Caki2 (cell line): ENCODE results near the gene CCDC28B. TPM values are rescaled to one million over a fixed set of nuclear protein-coding genes. Genes with fewer than 3 reads are reported as not detected.
"Not testable (repeated sequence)": the region's sequence is repeated elsewhere in the genome, so short reads cannot be mapped to it uniquely, and the experiment has no call there.

Experiments
- DNase-seq: peaks from one replicate; pipeline ENCODE4 v3.0.0-alpha.2; 2015; ENCODE audit warnings: low read depth
- in situ Hi-C: cut with HindIII; loops from 2 replicates; pipeline ENCODE4 v1.10.0; 2016; ENCODE audit warnings: low sequenced_read_pairs, low pct_unique_long_range_greater_than_20kb, mixed read lengths
- total RNA-seq: library from RNA; depleted of rRNA; stranded (reverse); fragments of >200 nt; shearing (Covaris generic); gene quantifications from 2 replicates; pipeline ENCODE4 v1.2.3, GENCODE V29; 2014; ENCODE audit warnings: low replicate concordance; rRNA removed

Gene CCDC28B
- total RNA-seq: 9.3 and 16.4 TPM in 2 replicates

DNA sequence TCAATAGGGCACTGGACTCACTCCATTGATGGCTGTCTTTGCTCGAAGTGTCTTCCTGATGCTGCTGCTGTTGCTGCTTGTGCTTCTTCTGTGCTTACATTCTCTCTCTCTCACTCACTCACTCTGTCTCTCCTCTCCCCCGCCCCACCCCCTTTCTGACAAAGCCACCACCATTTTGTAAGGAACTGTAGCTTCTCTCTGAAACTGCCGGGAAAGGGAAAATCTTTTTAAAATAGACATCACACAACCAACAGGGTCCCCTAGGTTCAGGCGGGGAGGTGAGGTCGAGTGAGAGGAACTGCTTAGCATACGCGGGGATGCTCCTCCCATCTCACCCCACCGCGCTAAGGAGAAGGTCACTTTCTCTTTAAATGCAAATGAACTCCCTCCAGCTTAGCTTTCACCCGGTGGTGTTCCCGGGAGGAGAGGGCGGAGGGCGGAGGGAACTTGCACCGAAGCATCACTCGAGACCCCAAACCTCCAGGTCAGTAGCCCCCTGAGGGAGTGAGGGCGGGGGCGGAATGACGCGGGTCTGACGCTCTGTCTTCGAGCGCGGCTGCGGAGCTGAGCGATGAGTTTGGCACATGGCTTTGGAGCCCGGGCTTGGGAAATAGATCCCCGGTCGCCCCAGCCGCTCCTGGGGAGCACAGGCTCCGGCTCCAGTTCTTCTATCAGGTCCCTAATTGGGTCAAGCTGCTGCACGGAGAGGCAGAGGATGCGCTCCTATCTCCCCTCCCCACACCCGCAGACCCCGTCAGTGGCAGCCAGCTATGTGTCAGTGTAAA is at the start of gene CCDC28B:
Gene CCDC28B (plus strand): TSS at position 370 of the 785 bp plus-strand sequence. CDS start 1,341 bp downstream, outside the sequence.
- in situ Hi-C loops: no loop called here
- DNase-seq: peak; percentile 61

GRCh38 chr1:32150847-32151246 is 49.5 kb upstream of the CCDC28B start:
- no peak for DNase-seq
- in situ Hi-C loops: no loop called here

DNA sequence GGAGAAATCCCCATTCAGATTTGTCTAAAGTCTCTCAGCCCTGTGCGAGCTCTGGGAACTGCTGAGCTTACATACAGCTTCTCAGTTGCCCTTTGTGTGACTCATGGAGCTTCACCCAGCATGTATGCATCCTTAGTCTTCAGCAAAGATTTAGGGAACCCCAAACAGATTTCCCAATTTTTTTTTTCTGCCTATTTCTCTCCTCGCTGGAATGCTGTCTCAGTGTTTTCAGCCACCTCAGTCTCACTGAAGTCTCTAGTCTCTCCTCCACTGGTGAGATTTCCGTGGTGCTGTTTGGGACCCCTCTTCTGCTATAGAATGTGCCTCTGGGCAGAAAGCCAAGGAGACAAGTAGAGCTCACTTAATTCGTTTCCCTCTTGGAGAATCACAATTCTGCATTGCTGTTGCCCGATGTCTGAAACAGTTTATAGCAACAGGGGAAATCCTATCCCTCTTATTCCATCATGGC is 49.0 kb upstream of the CCDC28B start:
- in situ Hi-C loops: no loop called here
- no peak for DNase-seq

GRCh38 chr1:32159189-32159588 is 41.2 kb upstream of the CCDC28B start:
- in situ Hi-C loops: no loop called here
- DNase-seq: no peak

GRCh38 chr1:32163405-32163804 is 37.0 kb upstream of the CCDC28B start:
- no peak for DNase-seq
- in situ Hi-C loops: no loop called here

DNA sequence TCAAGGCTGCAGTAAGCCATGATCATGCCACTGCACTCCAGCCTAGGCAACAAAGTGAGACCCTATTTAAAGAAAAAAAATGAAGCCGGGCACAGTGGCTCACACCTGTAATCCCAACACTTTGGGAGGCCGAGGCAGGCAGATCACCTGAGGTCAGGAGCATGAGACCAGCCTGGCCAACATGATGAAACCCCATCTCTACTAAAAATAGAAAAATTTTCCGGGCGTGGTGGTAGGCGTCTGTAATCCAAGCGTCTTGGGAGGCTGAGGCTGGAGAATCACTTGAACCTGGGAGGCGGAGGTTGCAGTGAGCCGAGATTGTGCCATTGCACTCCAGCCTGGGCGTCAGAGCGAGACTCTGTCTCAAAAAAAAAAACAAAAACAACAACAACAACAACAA is 34.8 kb upstream of the CCDC28B start:
- in situ Hi-C loops, DNase-seq: not testable (repeated sequence)

DNA sequence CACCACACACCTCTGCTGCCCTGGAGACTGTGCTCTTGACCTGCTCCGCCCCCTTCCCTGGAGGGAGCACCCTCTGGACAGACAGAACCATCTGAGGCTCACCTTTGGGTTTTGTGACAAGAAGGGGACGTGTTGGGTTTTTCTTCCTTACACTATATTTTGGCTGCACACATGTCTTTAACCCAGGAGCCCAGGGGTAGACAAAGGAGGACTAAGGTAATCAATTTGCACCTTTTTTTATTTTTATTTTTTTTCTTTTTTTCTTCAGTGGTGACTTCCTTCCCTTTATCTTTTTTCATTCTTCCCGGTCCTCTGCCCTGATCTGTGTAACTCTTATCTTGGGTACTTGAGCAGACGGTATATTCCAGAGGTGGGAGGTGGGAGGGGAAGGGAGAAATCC is 29.4 kb upstream of the CCDC28B start:
- in situ Hi-C loops: no loop called here
- no peak for DNase-seq

DNA sequence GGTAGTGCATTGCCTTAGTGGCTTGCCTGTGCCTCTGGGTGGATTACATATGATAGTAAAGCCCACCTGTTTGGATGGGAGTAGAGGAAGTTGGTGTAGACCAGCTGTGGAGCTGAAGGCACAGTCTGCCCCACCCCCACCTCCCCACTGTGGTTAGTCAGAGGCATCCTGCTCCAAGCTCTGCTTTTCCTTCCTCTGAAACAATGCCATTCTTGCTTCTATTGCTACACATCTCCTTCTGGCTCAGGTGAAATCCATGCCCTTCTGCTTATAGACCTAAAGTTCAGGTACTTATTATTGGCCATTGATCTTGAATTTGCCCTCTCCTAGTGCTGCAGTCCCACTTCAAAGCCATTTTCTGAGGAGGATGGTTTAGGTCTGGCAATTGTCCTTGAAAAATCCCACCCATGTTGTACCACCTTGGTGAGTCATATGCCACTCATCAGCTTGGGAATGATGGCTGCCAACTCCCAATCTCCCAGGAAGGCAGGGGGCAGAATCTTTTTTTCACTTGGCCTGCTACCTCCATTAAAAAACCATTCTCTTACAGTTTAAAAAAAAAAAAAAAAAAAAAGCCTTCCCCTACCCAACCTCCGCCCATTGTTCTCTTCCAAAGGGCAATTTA is 27.7 kb upstream of the CCDC28B start:
- no peak for DNase-seq
- in situ Hi-C loops: no loop called here

GRCh38 chr1:32178380-32179192 is 21.8 kb upstream of the CCDC28B start:
- DNase-seq: no peak
- in situ Hi-C loops: no loop called here

DNA sequence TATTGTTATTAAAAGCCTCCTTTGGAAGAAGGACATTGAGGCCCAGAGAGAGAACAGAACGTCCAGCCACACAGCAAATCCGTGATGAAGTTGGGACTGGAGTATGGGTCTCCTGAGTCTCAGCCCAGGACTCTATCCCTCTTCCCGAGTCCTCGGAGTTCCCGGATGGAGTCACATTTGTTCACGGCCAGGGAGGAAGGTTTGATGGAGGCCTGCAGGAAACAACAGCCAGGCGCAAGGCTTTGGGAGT is 21.3 kb upstream of the CCDC28B start:
- DNase-seq: no peak
- in situ Hi-C loops: no loop called here

GRCh38 chr1:32179443-32180185 is 20.8 kb upstream of the CCDC28B start, which contains the start of gene TXLNA:
TXLNA (plus strand) TSS chr1:32179675; CDS start chr1:32180346, 671 bp downstream.
- peak; percentile 94 for DNase-seq
- in situ Hi-C loops: no loop called here

DNA sequence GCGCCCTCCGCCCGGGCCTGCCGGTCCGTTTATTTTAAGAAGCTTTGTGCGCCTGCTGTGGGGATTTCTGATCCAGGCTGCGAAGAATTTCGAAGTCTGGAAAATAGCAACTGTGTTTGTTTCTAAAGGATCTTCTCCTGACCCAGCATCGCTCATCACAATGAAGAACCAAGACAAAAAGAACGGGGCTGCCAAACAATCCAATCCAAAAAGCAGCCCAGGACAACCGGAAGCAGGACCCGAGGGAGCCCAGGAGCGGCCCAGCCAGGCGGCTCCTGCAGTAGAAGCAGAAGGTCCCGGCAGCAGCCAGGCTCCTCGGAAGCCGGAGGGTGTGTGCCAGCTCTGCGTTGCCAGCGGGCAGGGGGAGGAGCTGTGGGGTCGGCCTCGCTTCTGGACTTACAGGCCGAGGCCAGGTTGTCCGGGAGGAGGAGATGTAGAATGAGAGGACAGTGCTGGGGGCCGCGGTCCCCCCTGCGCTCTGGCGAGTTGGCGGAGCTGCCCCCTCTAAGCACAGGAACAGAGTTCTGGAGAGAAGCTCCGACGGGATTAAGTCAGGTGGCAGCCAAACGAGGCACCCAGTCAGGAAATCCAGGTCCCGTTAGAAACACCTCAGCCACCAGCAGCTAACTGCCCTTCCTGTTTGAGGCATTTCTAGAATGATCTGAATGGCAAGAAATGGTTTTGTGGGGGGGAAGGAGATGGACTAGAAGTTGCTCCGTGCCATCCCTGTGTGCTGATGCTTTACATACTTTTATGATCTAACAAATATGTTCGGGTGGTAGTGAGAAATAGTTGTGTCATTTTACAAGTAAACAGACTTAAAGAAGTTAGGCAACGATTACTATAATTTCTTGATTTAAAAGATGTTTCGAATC is 20.0 kb upstream of the CCDC28B start:
- in situ Hi-C loops: no loop called here
- no peak for DNase-seq

DNA sequence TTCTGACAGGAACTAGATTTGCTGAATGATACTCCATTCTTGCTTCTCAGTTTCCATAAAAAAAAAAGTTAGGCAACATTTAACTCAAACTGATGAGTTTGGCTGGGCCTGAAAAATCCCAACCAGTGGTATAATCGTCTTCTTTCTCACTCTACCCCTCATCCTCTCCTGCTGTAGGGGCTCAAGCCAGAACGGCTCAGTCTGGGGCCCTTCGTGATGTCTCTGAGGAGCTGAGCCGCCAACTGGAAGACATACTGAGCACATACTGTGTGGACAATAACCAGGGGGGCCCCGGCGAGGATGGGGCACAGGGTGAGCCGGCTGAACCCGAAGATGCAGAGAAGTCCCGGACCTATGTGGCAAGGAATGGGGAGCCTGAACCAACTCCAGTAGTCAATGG is 19.3 kb upstream of the CCDC28B start:
- in situ Hi-C loops: no loop called here
- DNase-seq: no peak

- in situ Hi-C loops: no loop called here
- DNase-seq: no peak
These were observed 18.8 kb upstream of the CCDC28B start for GRCh38 chr1:32181563-32181962.

DNA sequence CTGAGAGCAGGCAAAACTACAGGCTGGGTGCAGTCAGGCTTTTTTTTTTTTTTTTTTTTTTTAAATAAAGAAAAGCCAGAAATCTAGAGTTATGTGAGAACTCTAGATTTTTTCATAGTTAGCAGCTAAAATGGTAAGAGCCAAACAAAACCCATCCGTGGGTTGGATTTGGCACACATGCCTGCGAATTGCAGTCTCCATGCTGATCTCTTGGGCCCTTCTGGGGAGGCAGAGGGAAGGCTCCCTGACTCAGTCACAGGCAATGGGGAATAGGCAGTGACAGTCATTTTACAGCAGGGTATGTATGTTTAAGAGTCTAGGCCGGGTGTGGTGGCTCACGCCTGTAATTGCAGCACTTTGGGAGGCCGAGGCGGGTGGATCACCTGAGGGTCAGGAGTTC is 18.3 kb upstream of the CCDC28B start:
- in situ Hi-C loops: no loop called here
- DNase-seq: no peak

GRCh38 chr1:32184650-32185049 is 15.7 kb upstream of the CCDC28B start:
- DNase-seq: no peak
- in situ Hi-C loops: no loop called here

- DNase-seq: no peak
- in situ Hi-C loops: no loop called here
These were observed 14.3 kb upstream of the CCDC28B start for GRCh38 chr1:32186077-32186476.

GRCh38 chr1:32186491-32186890 is 13.9 kb upstream of the CCDC28B start:
- in situ Hi-C loops: no loop called here
- DNase-seq: no peak
